ENCODE results near the gene LPAR1. TPM values are rescaled to one million over a fixed set of nuclear protein-coding genes. Genes with fewer than 3 reads are reported as not detected.

Gene LPAR1
- total and polyA plus RNA-seq, 2 donors (not counting 1 experiment from before 2014, with no cell fraction given), result 0.06 TPM; not detected in 1

- no peaks in the 10 kb centered on the region for H3K79me2 ChIP-seq (ENCODE audit: control insufficient read depth, insufficient read depth, low read length)
- H3K4me2 ChIP-seq (replicated peaks; ENCODE audit: low read depth, low read length, poor library complexity, severe bottlenecking), result no peak overlapping the region
- H4K20me1 ChIP-seq (ENCODE audit: control insufficient read depth, insufficient read depth, low read length, poor library complexity, severe bottlenecking), result no peaks in the 10 kb centered on the region
- WGBS (ENCODE audit: insufficient coverage), result no CpG with 5 or more reads among the region's 1 CpG
- H3K4me3 ChIP-seq (ENCODE audit: control extremely low read depth in 1 of 5, extremely low read depth in 1 of 5, insufficient read depth in 1 of 5, low read depth in 2 of 5, low read length in 4 of 5), result no peak overlapping the region
- H3K27ac ChIP-seq (ENCODE audit: low read length in 2 of 2), result no peak overlapping the region
- no peak overlapping the region for H2AFZ ChIP-seq (ENCODE audit: insufficient read depth, low read depth, low read length, poor library complexity, severe bottlenecking)
- peaks cover 0 to 9% (median 4%) of the 10 kb centered on the region in 3 donors for H3K9me3 ChIP-seq (ENCODE audit: control extremely low read depth in 1 of 3, control insufficient read depth in 2 of 3, insufficient read depth in 1 of 3, low read length in 2 of 3)
- ATAC-seq (ENCODE audit: low read depth), result no peak
- ChIA-PET CTCF (no interaction called here), POLR2A (no interaction called here)
- no peaks in the 10 kb centered on the region for H3K4me1 ChIP-seq (ENCODE audit: control insufficient read depth in 2 of 2, insufficient read depth in 2 of 2, low read length in 2 of 2)
- no peaks in the 10 kb centered on the region for H3K36me3 ChIP-seq (replicated peaks in 1 of 2; ENCODE audit: control extremely low read depth in 1 of 2, control insufficient read depth in 1 of 2, extremely low read depth in 1 of 2, insufficient read depth in 2 of 2, low read length in 1 of 2)
- Mint-ChIP-seq H3K27me3 (no peaks in the 10 kb centered on the region), H3K9me3 (ENCODE audit: insufficient read depth) (peaks cover 3% of the 10 kb centered on the region), H3K4me3 (no peak overlapping the region), H3K4me1 (no peaks in the 10 kb centered on the region), H3K27ac (no peak overlapping the region)
- no peak overlapping the region for H3K9ac ChIP-seq (ENCODE audit: low read length)
- no peak for DNase-seq
- intact Hi-C loops (cut with micrococcal nuclease), result no loop called here
- no peaks in the 10 kb centered on the region for H3K27me3 ChIP-seq (replicated peaks in 1 of 4; ENCODE audit: control extremely low read depth in 1 of 4, control insufficient read depth in 3 of 4, insufficient read depth in 4 of 4, low read length in 3 of 4)
- TF ChIP-seq EZH2 (IDR thresholded peaks at IDR 0.05; ENCODE audit: borderline replicate concordance, insufficient read depth, low read depth, low read length, poor library complexity, severe bottlenecking) (no peak), CTCF (IDR thresholded peaks at IDR 0.05) (no peak)
These were observed 137.8 kb downstream of the LPAR1 start for GRCh38 chr9:110900456-110900855.

GRCh38 chr9:110898866-110899265 lies 139.4 kb downstream of the LPAR1 start:
- ATAC-seq (ENCODE audit: low read depth) (no peak), DNase-seq (no peak)
- H3K9ac ChIP-seq (ENCODE audit: low read length), result no peak overlapping the region
- no peak for TF ChIP-seq CTCF (IDR thresholded peaks at IDR 0.05)
- no peak for TF ChIP-seq EZH2 (IDR thresholded peaks at IDR 0.05; ENCODE audit: borderline replicate concordance, insufficient read depth, low read depth, low read length, poor library complexity, severe bottlenecking)
- H3K4me1 ChIP-seq (ENCODE audit: control insufficient read depth in 2 of 2, insufficient read depth in 2 of 2, low read length in 2 of 2), result no peaks in the 10 kb centered on the region
- H3K79me2 ChIP-seq (ENCODE audit: control insufficient read depth, insufficient read depth, low read length), result no peaks in the 10 kb centered on the region
- H3K36me3 ChIP-seq (replicated peaks in 1 of 2; ENCODE audit: control extremely low read depth in 1 of 2, control insufficient read depth in 1 of 2, extremely low read depth in 1 of 2, insufficient read depth in 2 of 2, low read length in 1 of 2), result no peaks in the 10 kb centered on the region
- Mint-ChIP-seq H3K9me3 (ENCODE audit: insufficient read depth) (peaks cover 3% of the 10 kb centered on the region), H3K4me1 (no peaks in the 10 kb centered on the region), H3K27me3 (no peaks in the 10 kb centered on the region), H3K4me3 (no peak overlapping the region), H3K27ac (no peak overlapping the region)
- H3K27ac ChIP-seq (ENCODE audit: low read length in 2 of 2), result no peak overlapping the region
- H2AFZ ChIP-seq (ENCODE audit: insufficient read depth, low read depth, low read length, poor library complexity, severe bottlenecking), result no peak overlapping the region
- H3K27me3 ChIP-seq (replicated peaks in 1 of 4; ENCODE audit: control extremely low read depth in 1 of 4, control insufficient read depth in 3 of 4, insufficient read depth in 4 of 4, low read length in 3 of 4), result no peaks in the 10 kb centered on the region
- no CpG with 5 or more reads among the region's 2 CpGs for WGBS (ENCODE audit: insufficient coverage)
- H3K9me3 ChIP-seq (ENCODE audit: control extremely low read depth in 1 of 3, control insufficient read depth in 2 of 3, insufficient read depth in 1 of 3, low read length in 2 of 3), result peaks cover 0 to 9% (median 4%) of the 10 kb centered on the region in 3 donors
- no peaks in the 10 kb centered on the region for H4K20me1 ChIP-seq (ENCODE audit: control insufficient read depth, insufficient read depth, low read length, poor library complexity, severe bottlenecking)
- ChIA-PET CTCF (no interaction called here), POLR2A (no interaction called here)
- intact Hi-C loops (cut with micrococcal nuclease), result no loop called here
- no peak overlapping the region for H3K4me3 ChIP-seq (ENCODE audit: control extremely low read depth in 1 of 5, extremely low read depth in 1 of 5, insufficient read depth in 1 of 5, low read depth in 2 of 5, low read length in 4 of 5)
- H3K4me2 ChIP-seq (replicated peaks; ENCODE audit: low read depth, low read length, poor library complexity, severe bottlenecking), result no peak overlapping the region

Measured in B cell (primary cell).